ENCODE results near the gene GXYLT2.
"Not testable (repeated sequence)": the region's sequence is repeated elsewhere in the genome, so short reads cannot be mapped to it uniquely, and the experiment has no call there.

The GXYLT2 gene

DNA sequence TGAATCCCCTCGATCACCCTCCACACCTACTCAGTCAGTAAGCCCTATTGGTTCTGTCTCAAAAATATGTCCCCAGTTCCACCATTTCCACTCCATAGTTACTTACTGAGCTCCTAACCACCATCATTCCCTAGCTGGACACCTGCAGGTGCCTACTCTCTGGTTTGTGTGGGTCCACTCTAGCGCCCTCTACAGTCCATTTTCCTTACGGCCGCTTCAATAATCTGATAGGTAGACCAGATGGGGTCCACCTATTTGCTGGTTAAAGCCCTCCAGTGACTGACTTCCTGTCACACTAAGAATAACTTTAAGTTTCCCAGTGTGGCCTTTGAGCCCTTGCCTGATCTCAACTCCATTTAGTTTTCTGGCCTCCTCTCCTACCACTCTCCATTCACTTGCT, 5.0 kb downstream of the GXYLT2 start:
- DNase-seq = no peak

DNA sequence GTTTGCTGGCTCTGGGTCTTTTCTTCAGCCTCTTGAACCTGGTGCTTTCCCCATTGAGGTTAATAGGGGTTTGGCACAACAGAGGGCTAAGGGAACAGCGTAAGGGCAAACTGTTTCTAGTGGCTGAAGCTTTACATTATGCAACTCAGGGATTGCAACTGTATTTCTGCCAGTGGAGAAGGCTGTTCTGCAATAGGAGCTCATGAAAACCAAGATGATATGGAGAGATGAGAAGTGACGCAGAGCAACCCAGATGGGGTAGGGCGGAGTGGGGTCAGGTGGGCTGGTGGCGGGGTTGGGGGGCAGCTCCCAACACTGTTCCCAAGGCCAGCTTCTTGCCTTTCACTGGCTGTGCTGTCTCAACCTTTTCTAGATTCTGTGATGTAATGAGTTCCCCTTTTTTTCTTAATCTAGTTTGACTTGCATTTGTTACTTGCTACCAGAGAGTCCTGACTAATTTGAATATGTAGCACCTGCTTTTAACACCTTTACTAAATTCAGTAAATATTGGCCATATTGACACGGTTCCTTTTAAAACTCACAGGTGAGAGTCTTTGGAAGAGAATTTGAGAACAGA, 7.2 kb downstream of the GXYLT2 start:
- DNase-seq = no peak

DNA sequence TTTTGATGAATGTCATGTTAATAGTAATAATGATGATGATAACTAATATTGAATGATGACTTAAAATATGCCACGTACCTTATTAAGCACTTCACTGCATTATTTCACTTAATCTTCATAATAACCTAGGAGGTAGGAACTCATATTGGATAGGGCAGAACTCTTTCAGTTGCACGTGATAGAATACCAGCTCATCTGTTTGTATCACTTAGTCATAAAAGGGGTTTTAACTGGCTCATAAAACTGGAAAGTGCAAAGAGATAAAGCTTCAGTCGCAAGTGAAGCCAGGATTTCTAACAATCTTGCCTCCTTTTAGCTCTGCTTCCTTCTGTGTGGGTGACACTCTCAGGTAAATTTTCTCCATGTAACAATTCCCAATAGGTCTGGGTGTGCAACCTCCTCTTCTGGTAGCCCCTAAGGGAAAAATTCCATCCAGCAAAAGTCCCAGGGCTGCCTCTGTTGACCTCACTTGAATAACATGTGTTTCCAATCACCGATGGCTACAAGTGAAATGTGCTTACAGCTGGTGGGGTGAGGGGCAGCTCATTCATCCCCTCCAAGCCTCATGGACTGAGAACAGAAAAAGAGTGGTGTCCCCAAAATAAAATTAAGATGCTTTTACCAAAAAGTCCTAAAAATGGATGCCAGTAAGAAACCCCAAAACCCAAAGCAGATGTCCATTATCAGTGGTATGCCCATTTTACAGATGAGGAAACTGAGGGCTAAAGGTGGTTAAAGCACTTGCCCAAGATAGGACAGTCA, 9.3 kb downstream of the GXYLT2 start:
- no peak for DNase-seq

DNA sequence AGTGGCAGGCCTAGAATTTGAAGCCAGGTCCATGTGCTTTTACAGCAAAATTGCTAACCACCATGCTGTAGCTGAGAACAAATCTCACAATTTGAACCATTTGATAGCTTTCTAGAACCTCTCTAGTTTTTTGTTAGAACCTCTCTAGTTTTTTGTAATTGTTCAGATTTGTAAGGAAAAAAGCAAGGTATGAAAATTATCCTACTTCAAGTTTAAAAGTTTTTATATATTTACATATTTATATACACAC, 9.8 kb downstream of the GXYLT2 start:
- no peak for DNase-seq

GRCh38 chr3:72899349-72899765, 11.5 kb downstream of the GXYLT2 start:
- no peak for DNase-seq

GRCh38 chr3:72900048-72900447, 12.2 kb downstream of the GXYLT2 start:
- no peak for DNase-seq

GRCh38 chr3:72901840-72902239, 14.0 kb downstream of the GXYLT2 start:
- no peak for DNase-seq

GRCh38 chr3:72903004-72903403, 15.2 kb downstream of the GXYLT2 start:
- DNase-seq = no peak

DNA sequence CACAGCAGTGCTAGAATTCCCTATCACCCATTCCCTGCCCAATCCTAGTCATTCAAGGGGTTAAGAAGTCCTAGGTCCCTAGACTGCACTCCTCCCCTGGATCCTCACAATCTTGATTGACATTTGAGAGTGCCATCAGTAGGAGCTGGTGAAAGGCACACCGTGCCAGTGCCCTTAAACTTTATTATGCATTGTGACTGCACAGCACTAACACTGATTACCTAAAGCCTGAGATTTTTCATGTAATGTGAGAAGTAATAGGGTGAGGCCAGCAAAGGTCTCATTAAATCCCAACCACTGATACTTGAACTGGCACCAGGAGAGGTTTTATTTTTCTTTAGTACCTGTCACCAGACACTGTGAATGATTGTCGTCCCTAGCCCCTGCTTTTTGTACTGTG, 16.3 kb downstream of the GXYLT2 start:
- DNase-seq = peak; percentile 30

- DNase-seq = no peak
Measured at GRCh38 chr3:72906154-72906553, 18.3 kb downstream of the GXYLT2 start.

- DNase-seq = no peak
Measured at GRCh38 chr3:72907131-72907711, 19.4 kb downstream of the GXYLT2 start.

DNA sequence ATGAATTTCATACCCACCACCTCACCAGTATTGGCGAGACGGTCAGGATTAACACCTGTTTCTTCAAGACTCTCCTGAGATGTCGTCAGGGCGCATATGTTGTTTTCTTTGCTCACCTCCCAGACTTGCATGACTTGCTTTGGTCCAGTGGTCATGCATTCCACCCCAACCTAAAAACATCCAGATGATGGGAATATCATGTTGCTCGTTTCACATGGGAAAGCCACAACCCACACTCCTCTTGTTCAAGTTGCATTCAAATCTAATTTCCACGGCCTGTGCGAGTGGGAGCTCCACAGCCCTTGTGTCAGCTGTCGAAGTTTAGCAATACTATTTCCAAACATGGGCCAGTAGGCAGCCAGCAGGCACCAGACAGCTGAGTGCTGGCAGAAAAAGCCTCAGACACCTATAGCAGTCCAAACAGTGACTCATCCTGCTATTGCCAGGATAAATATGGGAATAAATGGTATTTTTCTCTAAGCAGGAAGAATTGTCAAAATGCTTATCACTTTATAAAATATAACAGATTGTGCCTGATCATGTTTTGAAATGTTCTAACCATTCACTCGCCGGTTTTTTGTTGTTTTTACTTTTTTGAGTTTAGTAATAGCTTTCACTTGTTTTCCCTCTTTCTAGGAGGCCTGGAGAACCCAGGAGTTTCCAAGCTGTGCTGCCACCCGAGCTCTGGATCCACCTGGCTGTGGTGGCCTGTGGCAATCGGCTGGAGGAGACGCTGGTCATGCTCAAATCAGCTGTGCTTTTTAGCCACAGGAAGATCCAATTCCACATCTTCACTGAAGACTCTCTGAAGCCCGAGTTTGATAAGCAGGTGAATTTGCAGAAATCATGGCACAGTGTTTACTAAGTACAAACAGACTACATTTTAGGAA, 20.1 kb downstream of the GXYLT2 start:
- DNase-seq = peak; percentile 20

GRCh38 chr3:72909591-72909990, 21.7 kb downstream of the GXYLT2 start:
- DNase-seq = no peak

- no peak for DNase-seq
Measured at GRCh38 chr3:72912532-72912931, 24.7 kb downstream of the GXYLT2 start.

DNA sequence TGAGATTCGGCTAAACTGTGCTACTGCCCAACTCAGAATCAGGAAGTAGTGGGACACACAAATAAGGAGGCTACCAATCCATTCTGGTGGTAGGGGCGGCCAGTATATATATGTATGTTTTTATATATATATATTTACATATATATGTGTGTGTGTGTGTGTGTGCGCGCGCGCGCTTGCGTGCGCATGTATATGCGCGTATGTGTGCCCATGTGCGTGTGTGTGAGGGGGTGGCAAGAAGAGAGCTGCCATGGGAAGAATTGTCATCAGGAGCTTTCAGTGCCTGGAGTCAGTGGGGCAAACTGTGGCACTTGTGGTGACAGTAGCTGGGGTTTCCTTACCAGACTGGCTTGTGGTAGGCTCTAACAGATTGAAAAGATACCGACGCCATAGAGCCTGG, 26.5 kb downstream of the GXYLT2 start:
- DNase-seq = no peak

DNA sequence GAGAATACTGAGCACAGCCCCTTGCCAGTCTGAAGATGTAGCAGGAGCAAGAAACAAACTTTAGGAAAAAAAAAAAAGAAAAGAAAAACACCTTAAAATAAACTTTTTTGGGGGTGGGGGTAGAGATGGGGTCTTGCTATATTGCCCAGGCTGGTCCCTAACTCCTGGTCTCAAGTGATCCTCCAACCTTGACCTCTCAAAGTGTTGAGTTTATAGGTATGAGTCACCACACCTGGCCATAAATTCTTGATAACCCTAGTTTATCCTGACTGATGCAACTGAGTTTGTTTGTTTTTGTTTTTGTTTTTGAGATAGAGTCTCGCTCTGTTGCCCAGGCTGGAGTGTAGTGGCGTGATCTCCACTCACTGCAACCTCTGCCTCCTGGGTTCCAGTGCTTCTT, 28.4 kb downstream of the GXYLT2 start:
- DNase-seq = no peak

GRCh38 chr3:72919520-72919919, 31.7 kb downstream of the GXYLT2 start:
- no peak for DNase-seq

- DNase-seq = no peak
Measured at GRCh38 chr3:72924055-72924454, 36.2 kb downstream of the GXYLT2 start.

GRCh38 chr3:72928781-72929735, 41.2 kb downstream of the GXYLT2 start:
- not testable (repeated sequence) for DNase-seq

GRCh38 chr3:72930754-72931153, 42.9 kb downstream of the GXYLT2 start:
- no peak for DNase-seq

- no peak for DNase-seq
Measured at GRCh38 chr3:72932416-72932815, 44.6 kb downstream of the GXYLT2 start.

DNA sequence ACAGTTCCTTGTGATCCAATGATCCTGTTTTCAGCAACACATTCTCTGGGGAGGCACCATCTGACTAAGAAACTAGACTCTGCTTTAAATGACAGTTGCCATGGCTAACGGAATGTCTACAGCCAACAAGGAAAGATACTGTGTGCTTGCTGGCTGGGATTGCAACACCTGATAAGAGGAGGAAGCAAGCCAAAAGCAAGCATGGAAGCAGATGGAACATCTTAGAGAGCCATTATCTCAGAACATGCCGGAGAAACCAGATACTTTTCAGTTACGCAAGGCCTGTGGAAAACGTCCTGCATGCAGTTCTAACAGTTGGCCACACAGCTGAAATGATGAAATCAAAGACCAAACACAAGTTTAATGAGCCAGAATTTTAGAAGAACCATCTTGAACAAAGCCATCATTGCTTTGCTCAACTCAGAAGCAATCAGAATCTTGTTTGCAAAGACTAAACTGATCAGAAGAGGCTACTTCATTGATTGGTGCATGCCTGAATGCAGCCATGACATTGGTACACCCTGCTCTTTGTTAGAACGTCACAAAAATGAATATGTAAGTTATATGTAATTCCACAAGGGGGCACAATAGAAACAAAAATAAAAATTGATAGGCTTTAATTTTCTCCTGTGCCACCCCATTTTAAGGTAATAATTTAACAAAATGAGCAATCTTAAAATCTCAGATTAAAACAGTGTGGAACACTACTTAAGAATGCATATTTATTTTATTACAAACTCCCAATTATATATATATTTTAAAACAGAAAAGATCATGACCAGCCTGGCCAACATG, 50.8 kb downstream of the GXYLT2 start:
- DNase-seq = peak; percentile 93
